Esophagus muscularis mucosa (tissue), 3 donors: Measurements from ENCODE around the gene CEP170B.
"Not testable (repeated sequence)": the region's sequence is repeated elsewhere in the genome, so short reads cannot be mapped to it uniquely, and the experiment has no call there.

ENCODE experiments used
- CTCF ChIP-seq, 3 experiments: fragments of 200-600 bp in 2 of 3; fragments of 450-650 bp in 1 of 3; sonication (generic) in 2 of 3; IDR thresholded peaks; one replicate each; pipeline ENCODE4 v1.5.1; 2017 to 2019; ENCODE audit warnings: antibody characterized with exemption in 3 of 3, mild to moderate bottlenecking in 2 of 3, moderate library complexity in 1 of 3
- POLR2AphosphoS5 ChIP-seq, 2 donors: sonication (generic); formaldehyde crosslinking; IDR thresholded peaks; one replicate each; pipeline ENCODE4 v1.6.1; 2017; ENCODE audit warnings: antibody characterized with exemption in 2 of 2

GRCh38 chr14:104857931-104858330 is 7.1 kb upstream of the CEP170B start:
- not testable (repeated sequence) for TF ChIP-seq POLR2AphosphoS5, CTCF (IDR thresholded peaks at IDR 0.05)
